ENCODE data around the gene PKNOX2. TPM values are rescaled to one million over a fixed set of nuclear protein-coding genes. Genes with fewer than 3 reads are reported as not detected.
A peak's percentile ranks its signal among the peaks of the same experiment; 100 is the strongest.

Gene PKNOX2
- total and polyA plus RNA-seq, 9 of the 15 experiments (the other 6 are each of a cell fraction or from before 2014, with no cell fraction given), result not detected

DNA sequence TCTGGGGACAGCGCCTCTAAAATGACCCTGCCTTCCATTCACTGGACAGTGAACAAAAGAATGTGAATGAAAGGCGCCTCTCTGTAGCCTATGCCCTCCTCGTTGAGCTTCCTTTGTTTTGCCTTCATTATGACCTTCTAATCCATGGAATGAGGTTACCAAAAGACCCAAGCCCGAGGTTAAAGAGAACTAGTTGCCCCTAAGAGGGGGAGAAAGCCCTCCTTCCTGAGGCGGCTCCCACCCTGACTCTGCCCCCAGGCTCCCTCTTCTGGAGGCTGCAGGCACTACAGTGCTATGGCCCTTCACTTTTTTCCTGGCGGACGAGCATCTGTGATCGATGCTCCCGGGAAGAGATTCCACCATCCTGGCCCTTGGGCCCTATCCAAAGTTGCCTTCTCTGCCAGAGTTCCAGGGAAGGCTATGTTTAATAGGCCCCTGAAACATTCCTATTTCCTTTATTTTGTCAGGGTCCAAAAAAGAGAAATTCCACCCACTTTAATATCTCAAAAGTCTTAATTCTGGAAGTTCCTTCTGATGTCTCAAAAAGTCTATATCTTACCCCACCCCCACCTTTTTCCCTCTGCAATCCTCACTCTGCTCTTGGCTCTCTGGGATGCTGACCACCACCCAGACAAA, 184.2 kb downstream of the PKNOX2 start:
- H2AFZ ChIP-seq (ENCODE audit: low read depth, low read length), result peak overlapping the region; percentile 48; the same call in 1 of the 2 replicates

More for the DNA sequence above, 184.2 kb downstream of the PKNOX2 start:
- CTCF ChIA-PET (ENCODE audit: low intra/inter-chr PET ratio), result interaction anchor here (0.5 to 1.4 kb wide), 3 partner anchors 233 to 512 kb away, joined by 3 to 9 read pairs (median 6); no protein-coding TSS in a partner anchor
- peaks cover 2% of the 10 kb centered on the region for H3K9me1 ChIP-seq (ENCODE audit: control insufficient read depth, insufficient read depth, low read length)
- no peak overlapping the region for H3K4me2 ChIP-seq (ENCODE audit: insufficient read depth, low read length)
- ATAC-seq (peak; percentile 80), DNase-seq (ENCODE audit: extremely low read depth in 1 of 4, low spot score in 3 of 4) (peak; percentile 54 to 78 (median 73)), FAIRE-seq (peak; percentile 72)
- in situ Hi-C loops (cut with MboI), result loop anchor here (25.0 kb wide), 1 partner anchor 386 kb away; the partner anchor contains the start of gene CCDC15
- WGBS (ENCODE audit: insufficient coverage, low coverage, missing lambda C conversion rate), result 4% methylated on average over 9 of the region's 9 CpGs
- POLR2A ChIA-PET, result no interaction called here
- no peak overlapping the region for H3K4me3 ChIP-seq
- intact Hi-C loops (cut with micrococcal nuclease), result loop anchor here (1.0 to 10.0 kb wide), 3 partner anchors 184 to 257 kb away; partner anchors contain the start of gene PKNOX2
- no TSS peak for BruUV-seq (replicated peaks)
- no peak overlapping the region; a peak in 1 of 4 replicates for H3K9ac ChIP-seq (ENCODE audit: insufficient read depth in 1 of 2, low read depth in 2 of 2, low read length in 2 of 2)
- no peaks in the 10 kb centered on the region for H3K36me3 ChIP-seq (ENCODE audit: control insufficient read depth, insufficient read depth, low read length)
- no peaks in the 10 kb centered on the region for H4K20me1 ChIP-seq (replicated peaks; ENCODE audit: control insufficient read depth, insufficient read depth, low read length)
- no peaks in the 10 kb centered on the region for H3K79me2 ChIP-seq (ENCODE audit: control insufficient read depth, insufficient read depth, low read length)
- H3K27me3 ChIP-seq (ENCODE audit: control insufficient read depth in 2 of 2, insufficient read depth in 2 of 2, low read length in 2 of 2), result peaks cover 27 to 85% of the 10 kb centered on the region in 2 experiments
- TF ChIP-seq RAD21 (CRISPR knock-in tag; conservative IDR thresholded peaks at IDR 0.05 in 1 of 2, IDR thresholded peaks at IDR 0.05 in 1 of 2), result peak; percentile 49 to 72
- TF ChIP-seq, protein P1, sequence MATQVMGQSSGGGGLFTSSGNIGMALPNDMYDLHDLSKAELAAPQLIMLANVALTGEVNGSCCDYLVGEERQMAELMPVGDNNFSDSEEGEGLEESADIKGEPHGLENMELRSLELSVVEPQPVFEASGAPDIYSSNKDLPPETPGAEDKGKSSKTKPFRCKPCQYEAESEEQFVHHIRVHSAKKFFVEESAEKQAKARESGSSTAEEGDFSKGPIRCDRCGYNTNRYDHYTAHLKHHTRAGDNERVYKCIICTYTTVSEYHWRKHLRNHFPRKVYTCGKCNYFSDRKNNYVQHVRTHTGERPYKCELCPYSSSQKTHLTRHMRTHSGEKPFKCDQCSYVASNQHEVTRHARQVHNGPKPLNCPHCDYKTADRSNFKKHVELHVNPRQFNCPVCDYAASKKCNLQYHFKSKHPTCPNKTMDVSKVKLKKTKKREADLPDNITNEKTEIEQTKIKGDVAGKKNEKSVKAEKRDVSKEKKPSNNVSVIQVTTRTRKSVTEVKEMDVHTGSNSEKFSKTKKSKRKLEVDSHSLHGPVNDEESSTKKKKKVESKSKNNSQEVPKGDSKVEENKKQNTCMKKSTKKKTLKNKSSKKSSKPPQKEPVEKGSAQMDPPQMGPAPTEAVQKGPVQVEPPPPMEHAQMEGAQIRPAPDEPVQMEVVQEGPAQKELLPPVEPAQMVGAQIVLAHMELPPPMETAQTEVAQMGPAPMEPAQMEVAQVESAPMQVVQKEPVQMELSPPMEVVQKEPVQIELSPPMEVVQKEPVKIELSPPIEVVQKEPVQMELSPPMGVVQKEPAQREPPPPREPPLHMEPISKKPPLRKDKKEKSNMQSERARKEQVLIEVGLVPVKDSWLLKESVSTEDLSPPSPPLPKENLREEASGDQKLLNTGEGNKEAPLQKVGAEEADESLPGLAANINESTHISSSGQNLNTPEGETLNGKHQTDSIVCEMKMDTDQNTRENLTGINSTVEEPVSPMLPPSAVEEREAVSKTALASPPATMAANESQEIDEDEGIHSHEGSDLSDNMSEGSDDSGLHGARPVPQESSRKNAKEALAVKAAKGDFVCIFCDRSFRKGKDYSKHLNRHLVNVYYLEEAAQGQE (IDR thresholded peaks at IDR 0.05; ENCODE audit: borderline replicate concordance), result peak; percentile 32; the same call in 1 of the 2 replicates
- TF ChIP-seq, protein P1 (CRISPR knock-in tag; IDR thresholded peaks at IDR 0.05; ENCODE audit: low read depth), result no peak
- peak; percentile 63; the same call in 1 of the 2 replicates for TF ChIP-seq SMC3 (conservative IDR thresholded peaks at IDR 0.05; ENCODE audit: insufficient read depth, low read depth, low read length)
- TF ChIP-seq, protein P2, sequence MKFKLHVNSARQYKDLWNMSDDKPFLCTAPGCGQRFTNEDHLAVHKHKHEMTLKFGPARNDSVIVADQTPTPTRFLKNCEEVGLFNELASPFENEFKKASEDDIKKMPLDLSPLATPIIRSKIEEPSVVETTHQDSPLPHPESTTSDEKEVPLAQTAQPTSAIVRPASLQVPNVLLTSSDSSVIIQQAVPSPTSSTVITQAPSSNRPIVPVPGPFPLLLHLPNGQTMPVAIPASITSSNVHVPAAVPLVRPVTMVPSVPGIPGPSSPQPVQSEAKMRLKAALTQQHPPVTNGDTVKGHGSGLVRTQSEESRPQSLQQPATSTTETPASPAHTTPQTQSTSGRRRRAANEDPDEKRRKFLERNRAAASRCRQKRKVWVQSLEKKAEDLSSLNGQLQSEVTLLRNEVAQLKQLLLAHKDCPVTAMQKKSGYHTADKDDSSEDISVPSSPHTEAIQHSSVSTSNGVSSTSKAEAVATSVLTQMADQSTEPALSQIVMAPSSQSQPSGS (CRISPR knock-in tag; IDR thresholded peaks at IDR 0.05), result no peak
- TF ChIP-seq, protein P3, sequence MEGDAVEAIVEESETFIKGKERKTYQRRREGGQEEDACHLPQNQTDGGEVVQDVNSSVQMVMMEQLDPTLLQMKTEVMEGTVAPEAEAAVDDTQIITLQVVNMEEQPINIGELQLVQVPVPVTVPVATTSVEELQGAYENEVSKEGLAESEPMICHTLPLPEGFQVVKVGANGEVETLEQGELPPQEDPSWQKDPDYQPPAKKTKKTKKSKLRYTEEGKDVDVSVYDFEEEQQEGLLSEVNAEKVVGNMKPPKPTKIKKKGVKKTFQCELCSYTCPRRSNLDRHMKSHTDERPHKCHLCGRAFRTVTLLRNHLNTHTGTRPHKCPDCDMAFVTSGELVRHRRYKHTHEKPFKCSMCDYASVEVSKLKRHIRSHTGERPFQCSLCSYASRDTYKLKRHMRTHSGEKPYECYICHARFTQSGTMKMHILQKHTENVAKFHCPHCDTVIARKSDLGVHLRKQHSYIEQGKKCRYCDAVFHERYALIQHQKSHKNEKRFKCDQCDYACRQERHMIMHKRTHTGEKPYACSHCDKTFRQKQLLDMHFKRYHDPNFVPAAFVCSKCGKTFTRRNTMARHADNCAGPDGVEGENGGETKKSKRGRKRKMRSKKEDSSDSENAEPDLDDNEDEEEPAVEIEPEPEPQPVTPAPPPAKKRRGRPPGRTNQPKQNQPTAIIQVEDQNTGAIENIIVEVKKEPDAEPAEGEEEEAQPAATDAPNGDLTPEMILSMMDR (IDR thresholded peaks at IDR 0.05 in 2 of 3, conservative IDR thresholded peaks at IDR 0.05 in 1 of 3; ENCODE audit: insufficient read depth in 2 of 3, low read depth in 1 of 3, low read length in 3 of 3), result peak; percentile 80 to 86 (median 83)
- H3K27ac ChIP-seq (ENCODE audit: extremely low read depth, low read depth, low read length), result no peak overlapping the region
- H3K4me1 ChIP-seq (replicated peaks in 1 of 2; ENCODE audit: control insufficient read depth in 2 of 2, insufficient read depth in 2 of 2, low read length in 2 of 2), result peaks cover 0 to 12% of the 10 kb centered on the region in 2 experiments; a peak in 2 of 5 replicates
- H3K9me3 ChIP-seq (replicated peaks; ENCODE audit: control insufficient read depth, insufficient read depth, low read depth, low read length), result no peaks in the 10 kb centered on the region
